Inferior parietal cortex (tissue), 1 donor: Measurements from ENCODE around the gene CTXN1.
"Not testable (repeated sequence)": the region's sequence is repeated elsewhere in the genome, so short reads cannot be mapped to it uniquely, and the experiment has no call there.

Experiments
- DNase-seq: peaks from one replicate; pipeline ENCODE4 v3.0.0-alpha.2; 2016; ENCODE audit errors: extremely low spot score

Gene CTXN1

DNA sequence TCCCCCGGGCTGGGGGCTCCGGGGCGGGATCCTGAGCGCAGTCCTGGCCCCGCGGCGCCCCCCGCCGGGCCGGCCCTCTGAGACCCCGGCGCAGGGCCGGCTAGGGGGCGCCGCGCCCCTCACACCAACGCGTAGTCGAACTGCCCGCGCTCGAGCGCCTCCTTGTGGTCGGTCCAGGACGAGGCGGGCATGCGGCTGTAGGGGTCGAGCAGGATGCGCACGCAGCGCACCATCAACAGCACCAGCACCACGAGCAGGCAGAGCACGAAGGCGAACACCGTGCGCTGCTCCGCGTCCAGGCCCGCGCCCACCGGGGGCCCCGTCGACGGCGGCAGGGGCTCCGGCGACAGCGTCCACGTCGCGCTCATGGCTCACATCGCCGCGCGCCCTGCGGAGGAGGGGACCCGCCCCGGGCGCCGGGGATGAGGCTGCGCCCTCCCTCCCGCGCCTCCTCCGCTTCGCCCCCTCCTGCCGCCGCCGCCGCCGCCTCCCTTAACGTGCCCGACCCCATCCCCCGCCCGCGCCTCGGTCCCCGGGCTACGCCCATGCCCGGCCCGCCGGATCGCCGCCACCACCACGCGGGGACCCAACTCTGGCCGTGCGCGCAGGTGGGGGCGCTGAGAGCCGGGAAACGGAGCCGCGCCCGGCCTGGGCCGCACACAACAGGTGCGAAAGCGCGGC lies 624 bp downstream of the CTXN1 start:
- DNase-seq: peak; percentile 38

- no peak for DNase-seq
These were observed 1.2 kb downstream of the CTXN1 start for GRCh38 chr19:7924651-7925170.

DNA sequence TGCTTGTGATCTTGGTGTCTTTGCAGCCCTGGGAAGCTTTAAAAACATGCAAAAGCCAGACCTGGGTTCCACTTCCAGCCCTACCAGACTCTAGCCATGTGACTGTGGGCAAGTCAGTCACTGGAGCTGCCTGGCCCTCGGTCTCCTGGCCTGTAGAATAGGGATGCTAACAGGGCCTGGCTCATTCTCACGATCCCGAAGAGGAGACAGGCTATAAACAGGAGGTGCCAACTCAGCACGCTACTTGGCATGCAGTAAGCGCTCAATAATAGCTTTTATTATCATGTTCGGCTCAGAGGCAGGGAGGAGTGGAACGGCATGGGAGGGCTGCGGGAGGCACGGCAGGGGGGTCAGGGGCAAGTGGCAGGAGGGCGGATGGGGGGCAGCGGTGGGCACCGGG lies 1.7 kb downstream of the CTXN1 start:
- no peak for DNase-seq

GRCh38 chr19:7923295-7924191 lies 2.4 kb downstream of the CTXN1 start:
- no peak for DNase-seq

DNA sequence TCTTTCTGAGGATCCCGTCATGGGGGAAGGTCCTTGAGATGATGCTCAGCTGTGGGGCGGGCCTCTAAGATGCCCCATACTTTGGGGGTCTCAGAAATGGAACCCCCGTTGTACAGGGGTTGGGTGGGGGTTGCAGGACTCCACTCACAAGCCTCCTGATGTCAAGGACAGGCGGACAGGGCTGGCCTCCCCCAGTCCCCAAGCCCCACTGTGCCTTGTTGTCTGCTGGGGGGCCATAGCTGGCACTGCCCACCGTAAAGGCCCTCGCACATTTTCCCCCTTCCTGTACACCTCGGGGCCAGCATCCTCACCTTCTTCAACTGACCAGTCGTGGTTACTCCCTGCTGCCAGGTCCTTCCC lies 3.1 kb downstream of the CTXN1 start:
- DNase-seq: no peak

DNA sequence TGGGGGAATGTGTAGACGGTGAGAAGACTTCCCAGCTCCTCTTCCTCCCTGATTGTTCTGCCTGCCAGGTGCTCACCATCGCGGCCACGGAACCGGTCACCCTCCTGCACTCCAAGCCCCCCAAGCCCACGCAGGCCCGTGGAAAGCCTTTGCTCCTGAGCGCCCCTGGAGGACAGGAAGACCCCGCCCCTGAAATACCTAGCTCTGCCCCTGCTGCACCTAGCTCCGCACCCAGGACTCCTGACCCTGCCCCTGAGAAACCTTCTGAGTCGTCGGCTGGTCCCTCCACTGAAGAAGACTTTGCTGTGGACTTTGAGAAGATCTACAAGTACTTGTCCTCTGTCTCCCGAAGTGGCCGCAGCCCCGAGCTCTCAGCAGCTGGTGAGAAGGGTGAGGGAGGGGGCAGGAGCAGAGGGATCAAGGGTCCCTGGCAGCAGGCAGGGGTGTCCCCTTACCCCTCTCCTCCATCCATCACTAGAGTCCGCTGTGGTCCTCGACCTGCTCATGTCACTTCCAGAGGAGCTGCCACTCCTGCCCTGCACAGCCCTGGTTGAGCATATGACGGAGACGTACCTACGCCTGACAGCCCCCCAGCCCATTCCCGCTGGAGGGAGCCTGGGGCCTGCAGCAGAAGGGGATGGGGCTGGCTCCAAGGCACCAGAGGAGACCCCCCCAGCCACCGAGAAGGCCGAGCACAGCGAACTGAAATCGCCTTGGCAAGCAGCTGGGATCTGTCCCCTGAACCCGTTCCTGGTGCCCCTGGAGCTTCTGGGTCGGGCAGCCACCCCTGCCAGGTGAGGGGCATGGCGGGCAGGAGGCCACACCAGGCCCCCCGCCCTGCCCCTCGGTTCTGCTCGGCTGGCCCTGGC lies 3.7 kb downstream of the CTXN1 start:
- no peak for DNase-seq

DNA sequence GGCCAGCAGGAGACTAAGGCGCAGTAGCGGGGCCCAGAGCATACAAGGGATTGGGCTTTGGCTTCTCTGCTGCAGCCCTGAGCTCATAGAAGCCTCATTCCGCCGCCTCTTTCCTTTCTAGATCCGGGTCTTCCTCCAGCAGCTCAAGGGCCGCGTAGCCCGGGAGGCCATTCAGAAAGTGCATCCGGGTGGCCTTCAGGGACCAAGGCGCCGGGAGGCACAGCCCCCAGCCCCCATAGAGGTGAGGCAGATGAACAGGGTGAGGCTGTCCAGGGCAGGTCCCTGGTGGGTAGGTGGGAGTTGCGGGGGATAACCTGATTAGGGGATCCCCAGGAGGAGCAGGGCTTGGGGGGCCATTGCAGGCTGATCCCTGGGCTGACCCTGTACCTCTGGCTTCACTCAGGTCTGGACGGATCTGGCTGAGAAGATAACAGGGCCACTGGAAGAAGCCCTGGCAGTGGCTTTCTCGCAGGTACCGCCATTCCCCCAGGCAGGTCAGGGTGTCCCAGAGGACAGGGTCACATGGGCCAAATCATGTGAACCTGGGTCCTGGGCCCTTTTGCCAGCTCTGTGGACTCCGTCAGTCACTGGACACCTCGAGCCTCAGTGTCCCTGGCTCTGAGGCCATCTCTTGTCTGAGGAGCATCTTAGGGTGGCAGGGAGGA lies 4.5 kb downstream of the CTXN1 start:
- DNase-seq: peak; percentile 24

GRCh38 chr19:7920519-7921301 lies 5.2 kb downstream of the CTXN1 start:
- peak; percentile 68 for DNase-seq

- peak; percentile 90 for DNase-seq
These were observed 6.1 kb downstream of the CTXN1 start, which contains the start of gene SNAPC2 for GRCh38 chr19:7919610-7920518. Gene SNAPC2 (plus strand): TSS chr19:7920338. CDS start chr19:7920367, 29 bp downstream.

DNA sequence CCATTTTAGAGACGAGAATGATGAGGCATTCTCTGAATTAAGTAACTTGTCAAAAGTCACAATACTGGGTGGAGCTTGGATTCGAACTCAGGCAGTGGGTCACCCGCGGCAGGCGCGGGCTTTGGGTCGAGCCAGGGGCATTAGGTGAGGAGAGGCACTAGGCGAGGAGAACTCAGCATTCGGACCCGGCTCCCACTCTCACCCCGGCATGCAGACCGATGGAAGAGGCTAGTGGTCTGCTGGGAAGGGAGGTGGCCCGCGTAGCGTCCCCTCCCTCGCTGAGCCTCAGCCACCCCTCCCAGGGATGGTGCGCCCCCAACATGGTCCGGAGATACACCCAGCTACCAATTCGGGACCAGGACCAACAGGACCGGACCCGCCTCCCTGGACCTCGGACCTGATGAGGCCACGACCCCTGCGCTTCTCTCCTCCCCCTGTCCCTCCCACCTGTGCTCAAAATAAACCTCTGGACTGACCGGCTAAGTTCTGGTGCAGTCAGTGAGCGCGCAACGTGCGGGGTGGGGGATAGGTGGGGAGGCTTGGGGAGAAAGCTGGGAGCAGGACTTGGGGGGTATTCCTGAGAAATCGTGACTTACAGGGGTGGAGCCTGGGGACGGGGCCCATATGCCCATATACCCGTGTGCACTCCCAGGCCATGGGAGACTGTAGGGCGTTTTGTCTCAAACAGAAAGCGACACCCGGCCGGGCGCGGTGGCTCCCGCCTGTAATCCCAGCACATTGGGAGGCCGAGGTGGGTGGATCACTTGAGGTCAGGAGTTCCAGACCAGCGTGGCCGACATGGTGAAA lies 7.1 kb downstream of the CTXN1 start:
- no peak for DNase-seq

DNA sequence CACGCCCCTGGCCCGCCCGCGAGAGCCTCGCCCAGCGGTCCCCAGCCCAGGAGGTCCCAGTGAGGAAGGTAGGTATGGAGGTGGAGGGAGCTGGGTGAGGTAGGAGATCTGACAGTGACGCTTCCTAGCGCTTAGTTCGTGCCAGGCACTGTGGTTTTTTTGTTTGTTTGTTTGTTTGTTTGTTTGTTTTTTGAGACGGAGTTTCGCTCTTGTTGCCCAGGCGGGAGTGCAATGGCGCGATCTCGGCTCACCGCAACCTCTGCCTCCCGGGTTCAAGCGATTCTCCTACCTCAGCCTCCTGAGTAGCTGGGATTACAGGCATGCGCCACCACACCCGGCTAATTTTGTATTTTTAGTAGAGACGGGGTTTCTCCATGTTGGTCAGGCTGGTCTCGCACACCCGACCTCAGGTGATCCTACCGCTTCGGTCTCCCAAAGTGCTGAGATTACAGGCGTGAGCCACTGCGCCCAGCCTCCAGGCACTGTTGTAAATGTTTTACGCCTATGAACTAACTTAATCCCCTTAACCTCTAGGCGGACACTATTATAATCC lies 7.8 kb downstream of the CTXN1 start:
- not testable (repeated sequence) for DNase-seq

GRCh38 chr19:7917267-7918061 lies 8.5 kb downstream of the CTXN1 start:
- no peak for DNase-seq

DNA sequence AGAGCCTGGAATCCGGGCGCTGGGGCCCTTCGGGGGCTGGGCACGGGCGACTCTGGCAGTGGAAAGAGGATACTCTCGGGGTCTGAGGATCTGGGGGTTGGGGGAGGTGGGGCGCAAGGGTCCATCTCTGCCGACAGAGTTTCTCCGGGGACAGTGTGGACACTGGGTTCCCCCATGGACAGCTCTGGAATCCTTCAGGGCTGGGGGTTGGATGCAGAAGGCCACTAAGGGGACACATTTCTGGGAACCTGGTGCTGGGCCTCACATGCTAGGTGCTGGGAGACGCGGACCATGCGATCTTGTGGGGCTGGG lies 9.0 kb downstream of the CTXN1 start:
- DNase-seq: no peak

DNA sequence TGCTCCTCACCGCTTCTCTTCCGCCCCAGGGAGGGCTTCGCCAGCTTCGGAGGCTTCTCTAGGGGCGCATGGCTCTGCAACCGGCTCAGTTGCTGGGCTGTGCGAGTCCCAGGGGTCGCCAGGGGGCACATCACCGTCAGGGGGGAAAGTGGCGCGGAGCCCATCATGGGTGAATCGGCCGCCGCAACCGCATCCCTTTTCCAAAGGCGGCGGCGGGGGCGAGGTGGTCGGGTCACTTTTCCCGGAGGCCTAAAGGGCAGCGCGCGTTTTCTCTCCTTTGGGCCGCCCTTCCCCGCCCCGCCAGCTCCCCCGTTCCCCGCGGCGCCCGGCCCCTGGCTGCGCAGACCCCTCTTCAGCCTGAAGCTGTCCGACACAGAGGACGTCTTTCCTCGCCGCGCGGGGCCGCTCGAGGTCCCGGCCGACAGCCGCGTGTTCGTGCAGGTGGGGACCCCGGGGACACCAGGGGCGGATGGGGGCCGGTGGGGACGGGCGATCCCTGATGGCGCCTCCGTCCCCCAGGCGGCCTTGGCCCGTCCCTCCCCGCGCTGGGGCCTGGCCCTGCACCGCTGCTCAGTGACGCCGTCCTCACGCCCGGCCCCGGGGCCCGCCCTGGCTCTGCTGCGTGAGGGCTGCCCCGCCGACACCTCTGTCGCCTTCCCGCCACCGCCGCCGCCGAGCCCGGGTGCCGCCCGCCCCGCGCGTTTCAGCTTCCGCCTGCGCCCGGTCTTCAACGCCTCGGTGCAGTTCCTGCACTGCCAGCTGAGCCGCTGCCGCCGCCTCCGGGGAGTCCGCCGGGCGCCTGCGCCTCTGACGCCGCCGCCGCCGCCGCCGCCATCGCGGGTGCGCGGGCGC lies 9.6 kb downstream of the CTXN1 start:
- DNase-seq: no peak

DNA sequence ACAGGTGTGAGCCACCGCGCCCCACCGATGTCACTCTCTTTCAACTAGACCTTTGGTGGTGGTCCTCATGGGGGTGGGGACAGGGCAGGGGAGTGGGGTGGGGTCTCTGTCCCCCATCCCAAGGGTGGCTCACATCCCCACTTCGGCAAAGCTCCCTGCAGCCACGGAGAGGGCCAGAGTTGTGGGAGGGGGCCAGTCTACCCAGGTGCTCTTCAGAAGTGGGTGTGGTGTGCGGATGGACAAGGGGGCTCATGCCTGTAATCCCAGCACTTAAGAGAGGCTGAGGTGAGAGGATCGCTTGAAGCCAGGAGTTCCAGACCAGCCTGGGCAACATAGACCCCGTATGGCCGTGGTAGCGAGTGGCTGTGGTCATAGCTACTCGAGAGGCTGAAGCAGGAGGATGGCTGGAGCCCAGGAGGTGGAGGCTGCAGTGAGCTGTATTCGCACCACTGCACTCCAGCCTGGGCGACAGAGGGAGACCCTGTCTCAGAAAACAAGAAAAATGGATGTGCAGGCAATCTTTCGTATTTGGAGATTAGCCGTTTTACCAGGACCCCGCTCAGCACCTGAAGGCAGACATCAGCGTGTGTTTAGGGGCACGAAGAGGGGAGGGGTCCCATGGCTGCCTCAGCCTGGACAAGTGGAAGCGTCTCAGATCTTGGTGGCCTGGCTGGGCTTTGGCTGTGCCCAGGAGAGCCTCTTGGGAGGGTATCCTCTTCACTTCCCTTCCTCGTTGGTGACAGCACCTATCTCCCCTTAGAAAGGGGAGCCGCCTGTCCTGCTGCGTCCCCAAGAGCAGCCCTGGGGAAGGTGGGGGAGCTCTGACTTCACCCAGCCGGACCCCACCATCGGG lies 10.5 kb downstream of the CTXN1 start:
- DNase-seq: no peak

GRCh38 chr19:7914598-7915045 lies 11.3 kb downstream of the CTXN1 start, which contains the start of gene TGFBR3L:
Gene TGFBR3L (plus strand): TSS chr19:7914830.
- no peak for DNase-seq
